Stimulated activated CD8-positive, alpha-beta memory T cell treated with anti-CD3 and anti-CD28 coated beads, Interleukin-7, amount 100 ng/mL, for 24 hours (primary cell): ENCODE measurements around the gene GAP43.

Source experiments
- DNase-seq: peaks from one replicate; pipeline ENCODE4 v3.0.0-alpha.2; 2020; ENCODE audit warnings: low read depth

The GAP43 gene

GRCh38 chr3:115662356-115662755 lies 39.0 kb downstream of the GAP43 start:
- no peak for DNase-seq

- no peak for DNase-seq
Observed at GRCh38 chr3:115663414-115663813, 40.1 kb downstream of the GAP43 start.

GRCh38 chr3:115666081-115666480 lies 42.8 kb downstream of the GAP43 start:
- no peak for DNase-seq

GRCh38 chr3:115666920-115667737 lies 43.8 kb downstream of the GAP43 start:
- no peak for DNase-seq

- no peak for DNase-seq
Observed at GRCh38 chr3:115667738-115668065, 44.4 kb downstream of the GAP43 start.

- no peak for DNase-seq
Observed at GRCh38 chr3:115670911-115671310, 47.6 kb downstream of the GAP43 start.

- DNase-seq, result no peak
Observed at GRCh38 chr3:115671761-115672455, 48.6 kb downstream of the GAP43 start.

GRCh38 chr3:115673881-115674280 lies 50.6 kb downstream of the GAP43 start:
- DNase-seq, result no peak

- no peak for DNase-seq
Observed at GRCh38 chr3:115676336-115676735, 53.0 kb downstream of the GAP43 start.

GRCh38 chr3:115680803-115681345 lies 57.6 kb downstream of the GAP43 start:
- no peak for DNase-seq

- no peak for DNase-seq
Observed at GRCh38 chr3:115681736-115682135, 58.4 kb downstream of the GAP43 start.

- no peak for DNase-seq
Observed at GRCh38 chr3:115683305-115683704, 60.0 kb downstream of the GAP43 start.

- DNase-seq, result no peak
Observed at GRCh38 chr3:115683773-115684172, 60.5 kb downstream of the GAP43 start.

GRCh38 chr3:115685097-115685496 lies 61.8 kb downstream of the GAP43 start:
- DNase-seq, result no peak

GRCh38 chr3:115687721-115688120 lies 64.4 kb downstream of the GAP43 start:
- no peak for DNase-seq

GRCh38 chr3:115688418-115688817 lies 65.1 kb downstream of the GAP43 start:
- DNase-seq, result no peak

GRCh38 chr3:115689928-115690327 lies 66.6 kb downstream of the GAP43 start:
- DNase-seq, result no peak

- DNase-seq, result no peak
Observed at GRCh38 chr3:115691964-115692363, 68.7 kb downstream of the GAP43 start.

- peak; percentile 19 for DNase-seq
Observed at GRCh38 chr3:115692887-115693524, 69.7 kb downstream of the GAP43 start.

GRCh38 chr3:115693868-115694267 lies 70.6 kb downstream of the GAP43 start:
- no peak for DNase-seq

GRCh38 chr3:115695090-115695489 lies 71.8 kb downstream of the GAP43 start:
- DNase-seq, result no peak

GRCh38 chr3:115697263-115698053 lies 74.1 kb downstream of the GAP43 start:
- no peak for DNase-seq
